Activated T-cell treated with anti-CD3 and anti-CD28 coated beads for 24 hours (primary cell): Measurements from ENCODE around the gene CLPTM1.
"Not testable (repeated sequence)": the region's sequence is repeated elsewhere in the genome, so short reads cannot be mapped to it uniquely, and the experiment has no call there.

Experiments used
- DNase-seq: peaks from one replicate; pipeline ENCODE4 v3.0.0-alpha.2; 2020; ENCODE audit warnings: low read depth

The CLPTM1 gene, protein sequence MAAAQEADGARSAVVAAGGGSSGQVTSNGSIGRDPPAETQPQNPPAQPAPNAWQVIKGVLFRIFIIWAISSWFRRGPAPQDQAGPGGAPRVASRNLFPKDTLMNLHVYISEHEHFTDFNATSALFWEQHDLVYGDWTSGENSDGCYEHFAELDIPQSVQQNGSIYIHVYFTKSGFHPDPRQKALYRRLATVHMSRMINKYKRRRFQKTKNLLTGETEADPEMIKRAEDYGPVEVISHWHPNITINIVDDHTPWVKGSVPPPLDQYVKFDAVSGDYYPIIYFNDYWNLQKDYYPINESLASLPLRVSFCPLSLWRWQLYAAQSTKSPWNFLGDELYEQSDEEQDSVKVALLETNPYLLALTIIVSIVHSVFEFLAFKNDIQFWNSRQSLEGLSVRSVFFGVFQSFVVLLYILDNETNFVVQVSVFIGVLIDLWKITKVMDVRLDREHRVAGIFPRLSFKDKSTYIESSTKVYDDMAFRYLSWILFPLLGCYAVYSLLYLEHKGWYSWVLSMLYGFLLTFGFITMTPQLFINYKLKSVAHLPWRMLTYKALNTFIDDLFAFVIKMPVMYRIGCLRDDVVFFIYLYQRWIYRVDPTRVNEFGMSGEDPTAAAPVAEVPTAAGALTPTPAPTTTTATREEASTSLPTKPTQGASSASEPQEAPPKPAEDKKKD

DNA sequence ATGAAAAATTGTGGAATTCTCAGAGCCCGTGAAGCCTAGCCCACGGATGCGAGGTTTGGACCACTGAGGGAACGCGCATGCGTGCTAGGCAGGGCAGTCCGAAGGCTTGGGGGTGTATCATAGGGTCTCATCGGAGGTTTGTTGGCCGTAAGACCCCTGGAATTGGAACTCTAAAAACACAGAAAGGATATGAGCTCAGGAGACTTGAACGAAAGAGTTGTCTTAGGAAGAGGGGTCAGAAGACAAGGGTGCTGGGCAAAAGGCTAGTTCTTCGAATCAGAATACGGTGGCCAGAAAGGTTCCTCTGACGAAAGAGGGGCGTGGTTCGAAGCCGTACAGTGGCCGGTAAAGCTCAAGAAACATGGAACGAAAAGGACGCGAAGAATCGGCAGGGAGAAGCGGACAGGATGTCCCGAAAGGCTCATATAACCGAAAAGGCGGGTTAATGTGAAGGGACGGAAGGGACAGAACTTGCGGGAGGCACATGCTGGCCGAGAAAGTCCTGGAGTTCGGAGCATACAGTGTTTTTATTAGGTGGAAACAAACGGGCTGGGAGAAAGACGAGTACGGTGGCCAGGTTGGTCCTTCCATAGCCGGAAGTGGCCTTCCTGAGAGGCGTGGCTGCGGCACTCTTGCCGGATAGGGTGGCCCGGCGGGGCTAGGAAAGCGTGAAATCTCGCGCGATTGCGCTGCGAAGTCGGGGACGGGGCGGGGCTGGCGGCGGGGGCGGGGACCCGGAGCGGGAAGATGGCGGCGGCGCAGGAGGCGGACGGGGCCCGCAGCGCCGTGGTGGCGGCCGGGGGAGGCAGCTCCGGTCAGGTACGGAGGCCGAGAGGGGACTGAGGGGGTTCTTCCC is at the start of gene CLPTM1:
Gene CLPTM1, plus strand, starts transcription at position 732 of the 856 bp plus-strand sequence. Its CDS starts 16 bp downstream, at position 748.
- DNase-seq, result peak; percentile 95

DNA sequence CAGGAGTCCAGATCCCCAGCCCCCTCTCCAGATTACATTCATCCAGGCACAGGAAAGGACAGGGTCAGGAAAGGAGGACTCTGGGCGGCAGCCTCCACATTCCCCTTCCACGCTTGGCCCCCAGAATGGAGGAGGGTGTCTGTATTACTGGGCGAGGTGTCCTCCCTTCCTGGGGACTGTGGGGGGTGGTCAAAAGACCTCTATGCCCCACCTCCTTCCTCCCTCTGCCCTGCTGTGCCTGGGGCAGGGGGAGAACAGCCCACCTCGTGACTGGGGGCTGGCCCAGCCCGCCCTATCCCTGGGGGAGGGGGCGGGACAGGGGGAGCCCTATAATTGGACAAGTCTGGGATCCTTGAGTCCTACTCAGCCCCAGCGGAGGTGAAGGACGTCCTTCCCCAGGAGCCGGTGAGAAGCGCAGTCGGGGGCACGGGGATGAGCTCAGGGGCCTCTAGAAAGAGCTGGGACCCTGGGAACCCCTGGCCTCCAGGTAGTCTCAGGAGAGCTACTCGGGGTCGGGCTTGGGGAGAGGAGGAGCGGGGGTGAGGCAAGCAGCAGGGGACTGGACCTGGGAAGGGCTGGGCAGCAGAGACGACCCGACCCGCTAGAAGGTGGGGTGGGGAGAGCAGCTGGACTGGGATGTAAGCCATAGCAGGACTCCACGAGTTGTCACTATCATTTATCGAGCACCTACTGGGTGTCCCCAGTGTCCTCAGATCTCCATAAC is 49.6 kb upstream of the CLPTM1 start, which contains the start of gene APOE:
Gene APOE, plus strand, starts transcription at position 360 of the 724 bp plus-strand sequence. CDS start 829 bp downstream, outside the sequence.
- no peak for DNase-seq

DNA sequence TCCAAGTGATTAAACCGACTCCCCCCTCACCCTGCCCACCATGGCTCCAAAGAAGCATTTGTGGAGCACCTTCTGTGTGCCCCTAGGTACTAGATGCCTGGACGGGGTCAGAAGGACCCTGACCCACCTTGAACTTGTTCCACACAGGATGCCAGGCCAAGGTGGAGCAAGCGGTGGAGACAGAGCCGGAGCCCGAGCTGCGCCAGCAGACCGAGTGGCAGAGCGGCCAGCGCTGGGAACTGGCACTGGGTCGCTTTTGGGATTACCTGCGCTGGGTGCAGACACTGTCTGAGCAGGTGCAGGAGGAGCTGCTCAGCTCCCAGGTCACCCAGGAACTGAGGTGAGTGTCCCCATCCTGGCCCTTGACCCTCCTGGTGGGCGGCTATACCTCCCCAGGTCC is 47.6 kb upstream of the CLPTM1 start:
- DNase-seq, result no peak

DNA sequence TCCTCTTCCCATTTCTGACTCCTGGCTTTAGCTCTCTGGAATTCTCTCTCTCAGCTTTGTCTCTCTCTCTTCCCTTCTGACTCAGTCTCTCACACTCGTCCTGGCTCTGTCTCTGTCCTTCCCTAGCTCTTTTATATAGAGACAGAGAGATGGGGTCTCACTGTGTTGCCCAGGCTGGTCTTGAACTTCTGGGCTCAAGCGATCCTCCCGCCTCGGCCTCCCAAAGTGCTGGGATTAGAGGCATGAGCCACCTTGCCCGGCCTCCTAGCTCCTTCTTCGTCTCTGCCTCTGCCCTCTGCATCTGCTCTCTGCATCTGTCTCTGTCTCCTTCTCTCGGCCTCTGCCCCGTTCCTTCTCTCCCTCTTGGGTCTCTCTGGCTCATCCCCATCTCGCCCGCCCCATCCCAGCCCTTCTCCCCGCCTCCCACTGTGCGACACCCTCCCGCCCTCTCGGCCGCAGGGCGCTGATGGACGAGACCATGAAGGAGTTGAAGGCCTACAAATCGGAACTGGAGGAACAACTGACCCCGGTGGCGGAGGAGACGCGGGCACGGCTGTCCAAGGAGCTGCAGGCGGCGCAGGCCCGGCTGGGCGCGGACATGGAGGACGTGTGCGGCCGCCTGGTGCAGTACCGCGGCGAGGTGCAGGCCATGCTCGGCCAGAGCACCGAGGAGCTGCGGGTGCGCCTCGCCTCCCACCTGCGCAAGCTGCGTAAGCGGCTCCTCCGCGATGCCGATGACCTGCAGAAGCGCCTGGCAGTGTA is 46.9 kb upstream of the CLPTM1 start:
- DNase-seq, result no peak

DNA sequence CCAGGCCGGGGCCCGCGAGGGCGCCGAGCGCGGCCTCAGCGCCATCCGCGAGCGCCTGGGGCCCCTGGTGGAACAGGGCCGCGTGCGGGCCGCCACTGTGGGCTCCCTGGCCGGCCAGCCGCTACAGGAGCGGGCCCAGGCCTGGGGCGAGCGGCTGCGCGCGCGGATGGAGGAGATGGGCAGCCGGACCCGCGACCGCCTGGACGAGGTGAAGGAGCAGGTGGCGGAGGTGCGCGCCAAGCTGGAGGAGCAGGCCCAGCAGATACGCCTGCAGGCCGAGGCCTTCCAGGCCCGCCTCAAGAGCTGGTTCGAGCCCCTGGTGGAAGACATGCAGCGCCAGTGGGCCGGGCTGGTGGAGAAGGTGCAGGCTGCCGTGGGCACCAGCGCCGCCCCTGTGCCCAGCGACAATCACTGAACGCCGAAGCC is 46.3 kb upstream of the CLPTM1 start:
- DNase-seq, result no peak

DNA sequence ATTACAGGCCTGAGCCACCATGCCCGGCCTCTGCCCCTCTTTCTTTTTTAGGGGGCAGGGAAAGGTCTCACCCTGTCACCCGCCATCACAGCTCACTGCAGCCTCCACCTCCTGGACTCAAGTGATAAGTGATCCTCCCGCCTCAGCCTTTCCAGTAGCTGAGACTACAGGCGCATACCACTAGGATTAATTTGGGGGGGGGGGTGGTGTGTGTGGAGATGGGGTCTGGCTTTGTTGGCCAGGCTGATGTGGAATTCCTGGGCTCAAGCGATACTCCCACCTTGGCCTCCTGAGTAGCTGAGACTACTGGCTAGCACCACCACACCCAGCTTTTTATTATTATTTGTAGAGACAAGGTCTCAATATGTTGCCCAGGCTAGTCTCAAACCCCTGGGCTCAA is 45.4 kb upstream of the CLPTM1 start:
- DNase-seq, result no peak

DNA sequence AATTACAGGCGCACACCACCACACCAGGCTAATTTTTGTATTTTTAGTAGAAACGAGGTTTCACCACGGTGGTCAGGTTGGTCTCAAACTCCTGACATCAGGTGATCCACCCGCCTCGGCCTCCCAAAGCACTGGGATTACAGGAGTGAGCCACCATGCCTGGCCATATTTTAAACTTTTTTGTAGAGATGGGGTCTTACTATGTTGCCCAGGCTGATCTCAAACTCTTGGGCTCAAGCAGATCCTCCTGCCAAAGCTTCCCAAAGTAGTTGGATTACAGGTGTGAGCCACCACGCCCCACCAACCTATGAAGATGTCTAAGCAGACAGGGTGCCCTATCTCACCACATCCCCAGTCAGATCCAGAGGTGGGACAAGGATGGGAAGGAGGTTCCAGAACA is 43.3 kb upstream of the CLPTM1 start:
- DNase-seq, result not testable (repeated sequence)

DNA sequence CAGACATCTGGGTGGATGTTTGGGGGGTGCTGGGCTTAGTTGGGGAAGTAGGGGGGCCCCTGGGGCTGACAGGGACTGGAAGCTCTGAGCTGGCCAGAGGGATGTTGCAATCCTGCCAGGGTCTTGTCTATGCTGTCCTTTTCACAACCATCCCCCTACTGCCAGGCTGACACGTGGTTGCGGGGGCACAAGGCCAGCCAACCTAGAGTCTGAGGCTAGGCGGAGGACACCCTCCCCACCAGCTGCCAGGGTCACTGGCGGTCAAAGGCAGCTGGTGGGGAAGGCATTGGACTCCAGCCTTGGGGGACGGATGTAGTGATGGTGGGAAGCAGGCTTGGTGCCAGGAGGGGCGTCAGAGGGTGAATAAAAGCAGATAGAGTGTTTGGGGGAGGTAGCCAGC is 42.3 kb upstream of the CLPTM1 start:
- no peak for DNase-seq

DNA sequence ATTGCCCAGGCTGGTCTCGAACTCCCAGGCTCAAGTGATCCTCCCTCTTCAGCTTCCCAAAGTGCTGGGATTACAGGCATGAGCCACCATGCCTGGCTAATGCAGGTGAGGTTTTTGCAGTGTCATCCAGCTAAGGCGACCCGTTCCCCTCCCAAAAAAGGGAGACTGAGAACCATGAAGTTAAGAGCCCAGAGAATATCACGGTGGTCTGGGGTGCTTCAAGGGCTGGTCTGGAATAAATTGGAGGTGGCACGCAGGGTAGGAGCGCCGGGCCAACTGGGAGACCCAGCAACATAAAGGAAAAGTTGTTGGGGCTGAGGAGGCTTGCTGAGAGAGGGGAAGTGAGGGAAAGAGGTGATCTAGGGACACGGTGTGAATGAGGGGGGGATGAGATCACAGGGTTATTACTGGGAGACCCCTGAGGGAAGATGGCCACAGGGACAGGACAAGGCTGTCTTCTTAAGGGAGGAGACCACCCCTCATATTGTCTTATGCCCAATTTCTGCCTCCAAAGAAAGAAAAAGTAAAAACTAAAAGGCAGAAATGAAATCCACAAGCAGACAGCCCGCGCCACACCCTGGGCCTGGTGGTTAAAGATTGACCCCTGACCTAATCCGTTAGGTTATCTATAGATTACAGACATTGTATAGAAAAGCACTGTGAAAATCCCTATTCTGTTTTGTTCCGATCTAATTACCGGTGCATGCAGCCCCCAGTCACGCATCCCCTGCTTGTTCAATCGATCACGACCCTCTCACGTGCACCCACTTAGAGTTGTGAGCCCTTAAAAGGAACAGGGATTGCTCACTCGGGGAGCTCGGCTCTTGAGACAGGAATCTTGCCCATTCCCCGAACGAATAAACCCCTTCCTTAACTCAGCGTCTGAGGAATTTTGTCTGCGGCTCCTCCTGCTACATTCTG is 41.4 kb upstream of the CLPTM1 start:
- not testable (repeated sequence) for DNase-seq

DNA sequence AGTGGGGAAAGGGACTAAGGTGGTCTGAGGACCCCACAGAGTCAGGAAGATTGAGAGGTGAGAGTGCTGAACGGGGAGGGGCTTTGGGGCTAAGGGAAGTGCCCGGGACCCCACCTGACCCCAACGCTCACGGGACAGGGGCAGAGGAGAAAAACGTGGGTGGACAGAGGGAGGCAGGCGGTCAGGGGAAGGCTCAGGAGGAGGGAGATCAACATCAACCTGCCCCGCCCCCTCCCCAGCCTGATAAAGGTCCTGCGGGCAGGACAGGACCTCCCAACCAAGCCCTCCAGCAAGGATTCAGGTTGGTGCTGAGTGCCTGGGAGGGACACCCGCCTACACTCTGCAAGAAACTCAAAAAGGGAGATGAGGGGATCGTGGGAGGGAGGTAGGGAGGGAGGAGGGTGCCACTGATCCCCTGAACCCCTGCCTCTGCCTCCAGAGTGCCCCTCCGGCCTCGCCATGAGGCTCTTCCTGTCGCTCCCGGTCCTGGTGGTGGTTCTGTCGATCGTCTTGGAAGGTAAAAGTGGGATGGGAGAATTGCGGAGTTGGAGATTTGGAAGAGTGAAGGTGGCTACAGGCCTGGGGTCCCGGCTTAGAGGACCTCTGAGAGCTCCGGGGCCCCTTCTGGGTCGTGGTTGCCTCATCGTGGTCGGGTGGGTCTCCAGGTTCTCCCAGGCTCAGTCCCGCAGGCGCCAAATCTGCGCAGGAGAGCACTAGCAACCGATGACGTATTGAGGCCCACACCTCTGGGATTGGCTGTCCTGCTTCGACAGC is 40.6 kb upstream of the CLPTM1 start, which contains the start of gene APOC1:
Gene APOC1, plus strand, starts transcription at position 176 of the 774 bp plus-strand sequence. Its CDS starts 284 bp downstream, at position 460.
- DNase-seq, result peak; percentile 75

DNA sequence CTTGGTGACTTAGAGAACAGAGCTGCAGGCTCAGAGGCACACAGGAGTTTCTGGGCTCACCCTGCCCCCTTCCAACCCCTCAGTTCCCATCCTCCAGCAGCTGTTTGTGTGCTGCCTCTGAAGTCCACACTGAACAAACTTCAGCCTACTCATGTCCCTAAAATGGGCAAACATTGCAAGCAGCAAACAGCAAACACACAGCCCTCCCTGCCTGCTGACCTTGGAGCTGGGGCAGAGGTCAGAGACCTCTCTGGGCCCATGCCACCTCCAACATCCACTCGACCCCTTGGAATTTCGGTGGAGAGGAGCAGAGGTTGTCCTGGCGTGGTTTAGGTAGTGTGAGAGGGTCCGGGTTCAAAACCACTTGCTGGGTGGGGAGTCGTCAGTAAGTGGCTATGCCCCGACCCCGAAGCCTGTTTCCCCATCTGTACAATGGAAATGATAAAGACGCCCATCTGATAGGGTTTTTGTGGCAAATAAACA is 30.9 kb upstream of the CLPTM1 start:
- DNase-seq, result no peak

DNA sequence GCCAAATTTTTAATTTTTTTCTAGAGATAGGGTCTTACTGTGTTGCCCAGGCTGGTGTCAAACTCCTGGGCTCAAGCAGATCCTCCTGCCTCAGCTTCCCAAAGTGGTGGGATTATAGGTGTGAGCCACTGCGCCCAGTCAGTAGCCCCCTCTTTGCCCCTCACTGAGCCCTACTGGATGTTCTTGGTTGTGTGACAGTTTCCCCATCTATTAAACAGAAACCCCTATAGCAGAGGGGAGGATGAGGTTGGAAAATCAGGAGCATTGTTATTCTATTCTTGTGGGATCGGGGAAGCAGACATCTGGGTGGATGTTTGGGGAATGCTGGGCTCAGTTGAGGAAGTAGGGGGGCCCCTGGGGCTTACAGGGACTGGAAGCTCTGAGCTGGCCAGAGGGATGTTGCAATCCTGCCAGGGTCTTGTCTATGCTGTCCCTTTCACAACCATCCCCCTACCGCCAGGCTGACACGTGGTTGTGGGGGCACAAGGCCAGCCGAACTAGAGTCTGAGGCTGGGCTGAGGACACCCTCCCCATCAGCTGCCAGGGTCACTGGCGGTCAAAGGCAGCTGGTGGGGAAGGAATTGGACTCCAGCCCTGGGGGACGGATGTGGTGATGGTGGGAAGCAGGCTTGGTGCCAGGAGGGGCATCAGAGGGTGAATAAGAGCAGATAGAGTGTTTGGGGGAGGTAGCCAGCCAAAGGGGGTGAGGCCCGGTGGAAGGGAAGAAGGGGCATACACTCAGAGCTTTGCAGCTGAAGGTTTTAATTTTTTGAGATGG is 29.9 kb upstream of the CLPTM1 start:
- no peak for DNase-seq

DNA sequence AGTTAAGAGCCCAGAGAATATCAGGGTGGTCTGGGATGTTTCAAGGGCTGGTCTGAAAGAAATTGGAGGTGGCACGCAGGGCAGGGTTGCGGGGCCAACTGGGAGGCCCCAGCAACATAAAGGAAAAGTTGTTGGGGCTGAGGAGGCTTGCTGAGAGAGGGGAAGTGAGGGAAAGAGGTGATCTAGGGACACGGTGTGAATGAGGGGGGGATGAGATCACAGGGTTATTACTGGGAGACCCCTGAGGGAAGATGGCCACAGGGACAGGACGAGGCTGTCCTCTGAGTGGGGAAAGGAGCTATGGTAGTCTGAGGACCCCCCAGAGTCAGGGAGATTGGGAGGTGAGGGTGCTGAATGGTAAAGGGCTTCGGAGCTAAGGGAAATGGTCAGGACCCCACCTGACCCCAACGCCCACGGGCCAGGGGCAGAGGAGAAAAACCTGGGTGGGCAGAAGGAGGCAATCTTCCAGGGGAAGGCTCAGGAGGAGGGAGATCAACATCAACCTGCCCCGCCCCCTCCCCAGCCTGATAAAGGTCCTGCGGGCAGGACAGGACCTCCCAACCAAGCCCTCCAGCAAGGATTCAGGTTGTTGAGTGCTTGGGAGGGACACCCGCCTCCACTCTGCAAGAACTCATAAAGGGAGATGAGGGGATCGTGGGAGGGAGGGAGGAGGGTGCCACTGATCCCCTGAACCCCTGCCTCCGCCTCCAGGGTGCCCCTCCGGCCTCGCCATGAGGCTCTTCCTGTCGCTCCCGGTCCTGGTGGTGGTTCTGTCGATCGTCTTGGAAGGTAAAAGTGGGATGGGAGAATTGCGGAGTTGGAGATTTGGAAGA is 28.7 kb upstream of the CLPTM1 start:
- DNase-seq, result not testable (repeated sequence)

DNA sequence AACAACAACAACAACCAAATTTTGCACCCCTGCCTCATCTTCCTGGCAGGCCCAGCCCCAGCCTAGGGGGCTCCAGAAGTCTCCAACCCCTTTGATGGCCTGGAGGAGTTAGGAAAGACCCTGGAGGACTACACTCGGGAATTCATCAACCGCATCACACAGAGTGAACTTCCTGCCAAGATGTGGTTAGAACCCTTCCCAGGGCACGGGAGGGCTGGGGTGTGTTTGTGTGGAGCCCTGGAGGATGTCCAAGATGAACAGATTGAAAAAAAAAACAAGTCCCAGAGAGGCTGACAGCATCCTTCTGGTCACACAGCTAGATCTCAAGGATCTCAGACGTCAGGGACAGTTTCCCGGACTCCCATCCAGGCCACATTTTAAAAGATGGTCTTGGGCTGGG is 27.4 kb upstream of the CLPTM1 start:
- DNase-seq, result no peak

DNA sequence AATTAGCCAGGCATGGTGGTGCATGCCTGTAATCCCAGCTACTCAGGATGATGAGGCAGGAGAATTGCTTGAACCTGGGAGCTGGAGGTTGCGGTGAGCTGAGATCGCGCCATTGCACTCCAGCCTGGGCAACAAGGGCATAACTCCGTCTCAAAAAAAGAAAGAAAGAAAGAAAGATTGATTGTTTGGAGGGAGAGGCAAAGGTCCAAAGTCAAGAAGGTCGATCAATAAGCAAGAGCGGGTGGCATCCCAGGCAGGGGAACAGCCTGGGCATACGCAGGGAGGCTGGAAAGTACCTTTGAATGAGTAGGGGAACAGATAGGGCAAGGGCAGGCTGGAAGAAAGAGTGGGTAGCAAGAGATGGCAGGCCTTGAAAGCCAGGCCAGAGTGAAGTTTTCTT is 25.1 kb upstream of the CLPTM1 start:
- no peak for DNase-seq

DNA sequence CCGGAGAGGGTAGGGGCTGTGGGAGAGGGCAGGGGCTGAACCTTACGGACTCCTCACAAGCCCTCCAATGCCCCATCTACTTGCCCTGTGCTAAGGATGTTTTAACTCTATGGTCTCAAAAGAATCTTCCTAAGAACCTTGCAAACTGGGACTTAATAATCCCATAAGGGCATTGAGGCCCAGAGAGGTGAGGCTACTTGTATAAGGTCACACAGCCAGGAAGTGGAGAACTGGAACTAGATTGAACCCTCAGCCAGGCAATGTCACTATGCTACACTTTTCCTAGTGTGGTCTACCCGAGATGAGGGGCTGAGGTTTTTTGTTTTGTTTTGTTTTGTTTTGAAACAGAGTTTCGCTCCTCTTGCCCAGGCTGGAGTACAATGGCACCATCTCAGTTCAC is 23.6 kb upstream of the CLPTM1 start:
- no peak for DNase-seq

DNA sequence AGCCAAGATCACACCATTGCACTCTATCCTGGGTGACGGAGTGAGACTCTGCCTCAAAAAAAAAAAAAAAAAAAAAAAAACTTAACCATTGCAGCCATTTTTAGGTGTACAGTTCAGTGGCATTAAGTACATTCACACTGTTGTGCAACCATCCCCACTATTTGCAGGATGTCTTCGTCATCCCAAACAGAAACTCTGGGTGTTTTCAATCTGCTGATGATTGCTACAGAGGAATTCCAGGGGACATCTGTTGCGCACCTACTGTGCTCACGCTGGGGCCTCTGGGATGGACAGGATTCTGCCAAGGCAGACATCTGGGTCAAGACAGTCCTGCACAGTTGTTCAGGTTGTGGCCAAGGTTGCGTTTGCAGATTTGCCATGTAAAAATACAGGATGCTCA is 15.5 kb upstream of the CLPTM1 start:
- DNase-seq, result no peak
